Measurements from ENCODE around the gene FBLN2.

DNA sequence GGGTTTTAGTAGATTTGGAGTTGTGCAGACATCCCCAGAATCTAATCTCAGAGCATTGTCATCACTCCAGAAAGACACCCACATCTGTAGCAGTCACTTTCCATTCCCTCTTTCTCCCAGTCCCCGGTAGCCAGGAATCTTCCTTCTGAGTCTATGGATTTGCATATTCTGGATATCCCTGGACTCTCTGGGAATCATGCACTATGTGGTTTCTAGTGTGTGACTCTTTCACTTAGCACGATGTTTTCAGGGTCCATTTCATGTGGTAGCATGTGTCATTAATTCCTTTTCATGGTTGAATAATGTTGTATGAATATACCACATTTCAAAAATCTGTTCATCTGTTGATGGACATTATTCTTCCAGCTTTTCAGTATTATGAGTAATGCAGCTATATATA, 29.3 kb downstream of the FBLN2 start:
- no peak for TF ChIP-seq ZBTB33 (IDR thresholded peaks at IDR 0.05)
- TF ChIP-seq CTCF (IDR thresholded peaks at IDR 0.05; ENCODE audit: low read depth, low read length, missing input control), result no peak
- TF ChIP-seq, protein P1, sequence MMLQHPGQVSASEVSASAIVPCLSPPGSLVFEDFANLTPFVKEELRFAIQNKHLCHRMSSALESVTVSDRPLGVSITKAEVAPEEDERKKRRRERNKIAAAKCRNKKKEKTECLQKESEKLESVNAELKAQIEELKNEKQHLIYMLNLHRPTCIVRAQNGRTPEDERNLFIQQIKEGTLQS (IDR thresholded peaks at IDR 0.05), result no peak
- TF ChIP-seq RXRA (IDR thresholded peaks at IDR 0.05), result no peak
- TF ChIP-seq FOXA1 (IDR thresholded peaks at IDR 0.05), result no peak
- TF ChIP-seq, protein P2, sequence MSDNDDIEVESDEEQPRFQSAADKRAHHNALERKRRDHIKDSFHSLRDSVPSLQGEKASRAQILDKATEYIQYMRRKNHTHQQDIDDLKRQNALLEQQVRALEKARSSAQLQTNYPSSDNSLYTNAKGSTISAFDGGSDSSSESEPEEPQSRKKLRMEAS (IDR thresholded peaks at IDR 0.05), result no peak
- TF ChIP-seq TAF1 (conservative IDR thresholded peaks at IDR 0.05), result no peak
- no peak for TF ChIP-seq HNF4G (IDR thresholded peaks at IDR 0.05)
- no peak for TF ChIP-seq SP1 (IDR thresholded peaks at IDR 0.05)
- TF ChIP-seq GABPA (IDR thresholded peaks at IDR 0.05 in 1 of 2, conservative IDR thresholded peaks at IDR 0.05 in 1 of 2), result no peak
- TF ChIP-seq JUND (IDR thresholded peaks at IDR 0.05), result no peak
